Gastroesophageal sphincter (tissue), 3 donors: ENCODE measurements around the gene TMCC1.

ENCODE experiments used
- POLR2A ChIP-seq, 2 donors: fragments of 450-650 bp; IDR thresholded peaks; one replicate each; pipeline ENCODE4 v1.6.1; 2017; ENCODE audit warnings: antibody characterized with exemption in 2 of 2, mild to moderate bottlenecking in 2 of 2, moderate library complexity in 1 of 2
- POLR2AphosphoS5 ChIP-seq: sonication (generic); formaldehyde crosslinking; IDR thresholded peaks from one replicate; pipeline ENCODE4 v1.6.1; 2017; ENCODE audit warnings: antibody characterized with exemption
- TF ChIP-seq, protein P1 (sequence below), 4 experiments: fragments of 200-600 bp in 2 of 4; fragments of 450-650 bp in 2 of 4; sonication (generic) in 1 of 4; IDR thresholded peaks; one replicate each; pipeline ENCODE4 v1.5.1; 2017 to 2019; ENCODE audit warnings: antibody characterized with exemption in 4 of 4, mild to moderate bottlenecking in 2 of 4, moderate library complexity in 2 of 4

DNA sequence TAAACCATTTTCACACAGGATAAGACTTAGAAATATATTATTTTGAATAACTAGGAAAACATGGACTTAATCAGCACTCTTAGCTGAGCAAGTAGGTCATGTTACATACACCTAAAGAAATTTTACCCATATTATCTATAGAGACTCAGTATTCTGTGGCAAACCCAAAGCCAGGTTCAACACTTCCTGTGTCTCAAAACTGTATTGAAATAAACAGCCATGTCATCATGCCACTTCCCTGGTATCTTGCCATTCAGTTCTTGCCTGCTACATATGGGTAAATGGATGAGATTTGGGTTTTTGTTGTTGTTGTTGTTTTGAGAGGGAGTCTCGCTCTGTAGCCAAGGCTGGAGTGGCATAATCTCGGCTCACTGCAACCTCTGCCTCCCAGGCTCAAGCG is 145.5 kb downstream of the TMCC1 start:
- TF ChIP-seq, protein P1, sequence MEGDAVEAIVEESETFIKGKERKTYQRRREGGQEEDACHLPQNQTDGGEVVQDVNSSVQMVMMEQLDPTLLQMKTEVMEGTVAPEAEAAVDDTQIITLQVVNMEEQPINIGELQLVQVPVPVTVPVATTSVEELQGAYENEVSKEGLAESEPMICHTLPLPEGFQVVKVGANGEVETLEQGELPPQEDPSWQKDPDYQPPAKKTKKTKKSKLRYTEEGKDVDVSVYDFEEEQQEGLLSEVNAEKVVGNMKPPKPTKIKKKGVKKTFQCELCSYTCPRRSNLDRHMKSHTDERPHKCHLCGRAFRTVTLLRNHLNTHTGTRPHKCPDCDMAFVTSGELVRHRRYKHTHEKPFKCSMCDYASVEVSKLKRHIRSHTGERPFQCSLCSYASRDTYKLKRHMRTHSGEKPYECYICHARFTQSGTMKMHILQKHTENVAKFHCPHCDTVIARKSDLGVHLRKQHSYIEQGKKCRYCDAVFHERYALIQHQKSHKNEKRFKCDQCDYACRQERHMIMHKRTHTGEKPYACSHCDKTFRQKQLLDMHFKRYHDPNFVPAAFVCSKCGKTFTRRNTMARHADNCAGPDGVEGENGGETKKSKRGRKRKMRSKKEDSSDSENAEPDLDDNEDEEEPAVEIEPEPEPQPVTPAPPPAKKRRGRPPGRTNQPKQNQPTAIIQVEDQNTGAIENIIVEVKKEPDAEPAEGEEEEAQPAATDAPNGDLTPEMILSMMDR (IDR thresholded peaks at IDR 0.05): no peak
- no peak for TF ChIP-seq POLR2AphosphoS5
- TF ChIP-seq POLR2A (IDR thresholded peaks at IDR 0.05): no peak
